Endometrium (tissue), 2 donors: ENCODE data around the gene JAKMIP3.
"Not testable (repeated sequence)": the region's sequence is repeated elsewhere in the genome, so short reads cannot be mapped to it uniquely, and the experiment has no call there.

Experiments
- FAIRE-seq: peaks from 2 replicates; lab custom pipeline; 2012; peaks lifted over from hg19 to GRCh38; lab: Jason Lieb, UNC
- donor health status: control.
- donor health status: control.

The JAKMIP3 gene

DNA sequence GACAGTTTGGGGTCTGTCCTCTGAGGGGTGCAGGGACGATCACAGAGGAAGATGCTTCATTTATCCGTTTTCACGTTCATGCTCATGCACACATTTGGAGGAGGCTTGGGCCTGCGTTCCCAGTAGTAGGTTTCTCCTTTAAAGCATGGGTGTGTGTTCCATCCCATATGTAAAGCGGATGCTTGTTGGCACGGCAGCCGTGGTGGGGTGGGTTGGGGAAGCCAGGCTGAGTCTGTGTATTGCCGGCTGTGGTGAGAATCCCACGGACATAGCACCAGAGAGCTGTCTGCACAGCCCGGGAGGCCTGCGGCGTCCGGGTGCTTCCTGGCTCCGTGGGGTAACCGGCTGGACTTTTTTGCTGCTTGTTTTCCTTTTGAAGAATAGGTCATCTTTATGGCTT lies 440 bp downstream of the JAKMIP3 start:
- no peak for FAIRE-seq

DNA sequence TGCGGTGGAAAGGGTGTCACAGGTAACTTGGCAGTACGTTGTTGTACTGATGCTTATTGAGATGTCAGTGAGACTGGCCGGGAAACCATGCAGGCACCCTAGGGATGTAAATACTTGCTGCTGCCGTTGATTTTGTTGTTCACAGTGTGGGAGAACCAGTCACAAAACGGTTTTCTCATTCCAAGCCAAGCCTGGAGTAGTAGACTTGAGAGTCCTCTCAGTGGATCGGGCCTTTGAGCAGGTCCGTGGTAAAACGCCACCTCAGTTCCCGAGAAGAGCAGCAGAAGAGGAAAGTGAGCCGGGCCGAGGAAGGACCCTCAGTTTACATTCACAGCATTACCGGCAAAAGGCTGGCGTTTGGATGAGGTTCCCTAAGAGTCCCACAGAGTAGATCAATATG lies 1.1 kb downstream of the JAKMIP3 start:
- FAIRE-seq: no peak

- FAIRE-seq: no peak
Observed at GRCh38 chr10:132068431-132069121, 2.8 kb downstream of the JAKMIP3 start.

DNA sequence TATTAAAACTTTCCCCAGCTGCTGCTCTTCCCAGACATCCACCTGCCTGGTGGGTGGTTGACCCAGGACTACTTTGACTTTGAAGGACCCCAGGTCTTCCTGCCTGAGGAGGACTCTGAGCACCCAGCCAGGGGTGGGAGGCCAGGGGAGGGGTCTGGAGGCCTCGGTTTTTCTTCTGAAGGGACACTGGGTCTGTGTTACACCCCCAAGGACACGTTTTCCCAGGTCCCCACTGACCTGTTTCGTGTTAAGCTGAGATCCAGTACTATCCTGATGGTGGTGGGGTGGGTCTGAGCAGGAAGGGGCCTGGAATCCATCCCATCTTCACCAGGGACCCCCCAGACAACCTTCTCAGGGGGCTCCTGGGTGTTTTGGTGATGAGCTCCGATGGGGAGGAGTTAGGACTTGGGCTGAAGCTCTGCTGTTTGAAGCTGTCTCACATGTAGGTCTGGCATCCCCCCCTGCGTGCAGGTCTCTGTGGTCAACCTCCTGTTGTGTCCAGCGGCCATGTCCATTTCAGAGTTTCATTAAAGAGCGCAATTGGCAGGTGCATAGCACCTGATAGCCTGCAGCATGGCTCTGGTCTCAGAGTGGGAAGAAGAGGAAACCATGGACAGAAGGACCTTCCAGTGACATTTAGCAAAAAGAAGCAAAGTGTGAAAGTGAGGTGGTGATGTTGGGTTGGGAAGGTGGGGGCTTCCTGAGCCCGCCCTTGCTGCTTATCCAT lies 3.5 kb downstream of the JAKMIP3 start:
- no peak for FAIRE-seq

DNA sequence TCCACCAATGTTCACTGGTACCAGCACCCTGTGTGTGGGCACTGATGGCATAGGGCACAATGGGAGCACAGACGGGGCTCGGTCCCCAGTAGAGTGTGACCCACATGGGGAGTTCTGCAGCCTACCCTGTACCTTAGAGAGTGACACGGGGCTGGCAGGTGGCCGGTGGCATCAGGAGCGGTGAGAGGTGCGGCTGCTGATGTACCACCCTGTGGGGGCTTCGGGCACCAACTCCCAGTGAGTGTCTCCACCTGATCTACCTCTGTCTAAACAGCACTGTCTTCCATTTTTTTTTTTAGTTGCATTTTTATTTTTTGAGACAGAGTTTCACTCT lies 4.1 kb downstream of the JAKMIP3 start:
- FAIRE-seq: no peak

- no peak for FAIRE-seq
Observed at GRCh38 chr10:132070724-132071123, 5.0 kb downstream of the JAKMIP3 start.

DNA sequence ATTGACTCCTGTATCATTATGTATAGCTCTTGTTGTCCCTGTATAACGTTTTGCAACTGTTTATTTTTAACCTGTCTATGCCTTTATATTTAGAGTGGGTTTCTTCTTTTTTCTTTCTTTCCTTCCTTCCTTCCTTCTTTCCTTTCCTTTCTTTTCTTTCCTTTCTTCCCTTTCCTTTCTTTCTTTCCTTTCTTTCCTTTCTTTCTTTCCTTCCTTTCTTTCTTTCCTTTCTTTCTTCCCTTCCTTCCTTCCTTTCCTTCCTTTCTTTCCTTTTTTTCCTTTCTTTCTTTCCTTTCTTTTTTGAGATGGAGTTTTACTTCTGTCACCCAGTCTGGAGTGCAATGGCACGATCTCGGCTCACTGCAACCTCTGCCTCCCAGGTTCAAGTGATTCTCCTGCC lies 5.9 kb downstream of the JAKMIP3 start:
- no peak for FAIRE-seq

GRCh38 chr10:132075909-132076577 lies 10.3 kb downstream of the JAKMIP3 start:
- no peak for FAIRE-seq

GRCh38 chr10:132076578-132077081 lies 10.9 kb downstream of the JAKMIP3 start:
- FAIRE-seq: no peak

GRCh38 chr10:132077091-132077490 lies 11.3 kb downstream of the JAKMIP3 start:
- FAIRE-seq: no peak

- FAIRE-seq: no peak
Observed at GRCh38 chr10:132078746-132079345, 13.1 kb downstream of the JAKMIP3 start.

DNA sequence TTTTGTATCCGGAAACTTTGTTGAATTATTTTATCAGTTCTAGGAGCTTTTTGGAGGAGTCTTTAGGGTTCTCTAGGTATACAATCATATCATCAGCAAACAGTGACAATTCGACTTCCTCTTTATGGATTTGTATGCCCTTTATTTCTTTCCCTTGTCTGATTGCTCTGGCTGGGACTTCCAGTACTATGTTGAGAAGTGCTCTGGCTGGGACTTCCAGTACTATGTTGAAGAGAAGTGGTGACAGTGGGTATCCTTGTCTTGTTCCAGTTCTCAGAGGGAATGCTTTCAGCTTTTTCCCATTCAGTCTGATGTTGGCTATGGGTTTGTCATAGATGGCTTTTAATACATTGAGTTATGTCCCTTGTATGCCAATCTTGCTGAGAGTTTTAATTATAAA lies 18.6 kb downstream of the JAKMIP3 start:
- FAIRE-seq: not testable (repeated sequence)

DNA sequence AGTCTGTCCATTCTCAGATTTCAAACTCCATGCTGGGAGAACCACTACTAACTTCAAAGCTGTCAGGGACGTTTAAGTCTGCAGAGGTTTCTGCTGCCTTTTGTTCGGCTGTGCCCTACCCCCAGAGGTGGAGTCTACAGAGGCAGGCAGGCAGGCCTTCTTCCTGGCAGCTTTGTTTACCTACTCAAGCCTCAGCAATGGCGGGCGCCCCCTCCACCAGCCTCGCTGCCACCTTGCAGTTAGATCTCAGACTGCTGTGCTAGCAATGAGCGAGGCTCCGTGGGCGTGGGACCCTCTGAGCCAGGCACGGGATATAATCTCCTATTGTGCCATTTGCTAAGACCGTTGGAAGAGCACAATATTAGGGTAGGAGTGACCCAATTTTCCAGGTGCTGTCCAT lies 27.5 kb downstream of the JAKMIP3 start:
- FAIRE-seq: not testable (repeated sequence)

GRCh38 chr10:132094581-132095234 lies 29.0 kb downstream of the JAKMIP3 start:
- no peak for FAIRE-seq

DNA sequence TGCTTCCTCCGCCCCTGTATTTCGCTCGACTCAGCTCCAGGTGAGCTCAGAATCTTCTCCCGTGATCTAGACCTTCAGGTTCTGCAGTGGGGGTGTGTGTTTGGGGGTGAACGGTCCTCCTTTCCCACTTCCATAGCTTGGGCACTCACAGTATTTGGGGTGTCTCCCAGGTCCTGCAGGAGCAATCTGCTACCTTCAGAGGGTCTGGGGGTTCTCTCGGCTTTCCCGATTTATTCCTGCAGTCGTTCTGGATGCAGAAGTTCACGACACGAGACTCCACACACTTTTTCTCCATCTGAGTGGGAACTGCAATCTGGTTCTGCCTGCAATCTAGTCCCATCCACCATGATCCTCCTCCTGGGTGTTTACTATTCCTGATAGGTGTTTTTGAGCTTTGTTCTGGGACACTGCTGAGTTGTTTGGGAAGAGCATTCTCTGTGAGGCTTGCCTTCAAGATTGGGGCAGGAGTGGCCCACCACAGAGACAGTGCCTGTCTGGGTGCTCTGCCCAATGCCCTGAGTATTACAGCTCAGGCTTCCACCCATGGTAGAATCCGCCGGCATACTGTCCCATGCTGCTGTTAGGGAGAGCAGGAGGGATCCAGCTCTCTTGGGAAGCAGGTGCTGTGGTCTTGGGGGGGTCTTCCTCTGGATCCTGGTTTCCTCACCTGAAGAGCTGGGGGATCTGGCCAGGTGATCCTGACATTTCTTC lies 29.8 kb downstream of the JAKMIP3 start:
- no peak for FAIRE-seq

DNA sequence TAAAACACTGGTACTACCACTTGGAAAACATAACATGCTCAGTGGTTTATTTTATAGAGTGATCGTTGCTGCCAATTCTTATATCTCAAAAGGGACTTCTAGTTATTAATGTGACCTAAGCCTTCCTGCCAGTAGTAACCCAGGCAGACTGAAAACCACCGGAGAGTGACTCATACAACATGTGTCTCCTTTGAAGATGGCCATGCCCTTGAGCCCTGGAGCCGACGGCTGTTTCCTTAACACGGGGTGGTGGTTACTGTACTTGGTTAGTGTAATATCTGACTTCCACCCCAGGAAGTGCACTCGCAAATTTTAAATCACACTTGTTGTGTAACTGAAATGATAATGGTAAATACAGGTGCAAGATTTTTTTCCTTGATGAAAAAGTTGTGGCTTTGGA lies 30.5 kb downstream of the JAKMIP3 start:
- no peak for FAIRE-seq

- FAIRE-seq: no peak
Observed at GRCh38 chr10:132096863-132097478, 31.2 kb downstream of the JAKMIP3 start.

DNA sequence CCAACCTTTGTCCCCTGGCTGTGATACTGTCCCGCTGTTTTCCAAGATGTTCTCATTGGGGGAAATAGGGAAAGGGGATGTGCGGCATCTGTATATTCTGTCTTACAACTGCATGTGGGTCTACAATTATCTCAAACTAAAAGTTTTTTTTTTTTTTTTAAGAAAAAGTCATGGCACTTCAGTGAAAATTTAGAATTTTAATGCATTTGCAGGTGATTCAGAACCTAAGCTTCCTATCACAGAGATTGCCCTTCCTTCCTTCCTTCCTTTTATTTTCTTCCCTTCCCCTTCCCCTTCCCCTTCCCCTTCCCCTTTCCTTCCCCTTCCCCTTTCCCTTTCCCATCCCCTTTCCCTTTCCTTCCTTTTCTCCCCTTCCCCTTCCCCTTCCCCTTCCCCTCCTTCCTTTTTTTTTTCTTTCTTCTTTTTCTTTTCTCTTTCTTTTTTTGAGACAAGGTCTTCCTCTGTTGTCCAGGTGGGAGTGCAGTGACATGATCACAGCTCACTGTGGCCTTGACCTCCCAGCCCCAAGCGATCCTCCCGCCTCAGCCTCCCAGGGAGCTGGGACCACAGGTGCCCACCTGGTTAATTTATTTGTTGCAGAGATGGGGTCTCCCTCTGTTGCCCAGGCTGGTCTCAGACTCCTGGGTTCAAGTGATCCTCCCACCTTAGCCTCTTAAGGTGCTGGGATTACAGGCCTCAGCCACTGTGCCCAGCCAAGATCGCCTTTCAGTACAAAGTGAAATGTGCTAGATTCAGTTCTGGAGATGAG lies 32.0 kb downstream of the JAKMIP3 start:
- no peak for FAIRE-seq

DNA sequence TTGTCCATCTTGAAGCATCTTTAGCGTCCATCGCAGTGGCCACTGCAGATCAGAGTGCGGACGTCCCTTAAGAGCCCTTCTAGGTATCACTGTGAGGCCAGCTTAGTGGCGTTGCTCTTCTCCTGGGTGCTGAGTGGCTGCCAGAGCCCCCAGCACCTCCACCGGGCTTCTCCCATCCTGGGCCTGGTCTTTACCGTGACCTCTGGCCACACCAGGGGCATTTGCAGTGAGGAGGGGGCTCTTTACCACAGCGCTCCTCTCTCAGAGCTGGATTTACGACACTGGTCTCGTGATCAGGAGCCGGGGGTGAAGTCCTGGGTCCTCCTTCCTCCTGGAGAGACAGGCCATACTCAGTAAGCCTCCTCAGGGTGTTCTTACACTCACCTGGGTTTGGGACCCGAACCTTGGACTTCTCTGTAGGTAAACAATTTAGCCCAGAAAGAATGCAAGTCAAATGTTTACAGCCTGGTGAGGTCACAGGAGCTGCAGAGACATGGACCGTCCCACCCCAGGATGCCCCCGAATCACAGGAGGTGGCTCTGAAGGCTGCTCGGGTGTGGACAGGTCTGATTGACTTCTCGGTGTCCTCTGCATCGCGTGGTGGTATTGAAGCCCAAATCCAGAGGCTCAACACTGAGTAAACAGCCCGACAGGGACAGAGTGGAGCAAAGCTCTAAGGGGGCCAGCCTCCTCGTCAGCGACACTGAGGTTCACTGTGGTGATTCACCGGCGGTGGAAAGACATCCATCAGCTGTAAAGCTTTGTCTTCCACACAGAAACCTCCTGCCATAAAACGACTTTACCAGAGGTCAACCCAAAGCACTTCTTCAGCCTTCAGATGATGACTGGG lies 33.0 kb downstream of the JAKMIP3 start:
- no peak for FAIRE-seq
